Prostate gland (tissue), 2 donors: ENCODE data around the gene GSE1. TPM values are rescaled to one million over a fixed set of nuclear protein-coding genes. Genes with fewer than 3 reads are reported as not detected.

Experiments used
- DNase-seq: peaks from one replicate; pipeline ENCODE4 v3.0.0-alpha.2; 2019; ENCODE audit warnings: low spot score
- H3K27ac ChIP-seq, 2 donors: fragments of 200-600 bp; sonication (generic); 2 replicates each; pipeline ENCODE4 v1.5.1; 2017 to 2019
- H3K27me3 ChIP-seq: fragments of 200-600 bp; sonication (generic); replicated peaks from 2 replicates; pipeline ENCODE4 v1.5.1; 2019; ENCODE audit not compliant: insufficient read depth
- H3K36me3 ChIP-seq, 2 donors: fragments of 200-600 bp; sonication (generic); 1 replicate in 1 of 2; 2 replicates in 1 of 2; pipeline versions ENCODE4 v1.5.1 to v1.8.1; 2017 to 2019
- H3K4me1 ChIP-seq: fragments of 200-600 bp; sonication (generic); replicated peaks from 2 replicates; pipeline ENCODE4 v1.5.1; 2019
- H3K4me3 ChIP-seq, 2 donors: fragments of 200-600 bp; sonication (generic); 2 replicates each; pipeline ENCODE4 v1.5.1; 2017 to 2019
- H3K9me3 ChIP-seq: fragments of 200-600 bp; sonication (generic); 2 replicates; pipeline ENCODE4 v1.5.1; 2017
- CTCF ChIP-seq, 4 experiments: fragments of 200-600 bp in 2 of 4; fragments of 450-650 bp in 2 of 4; sonication (generic) in 2 of 4; IDR thresholded peaks; 1 replicate in 3 of 4; 2 replicates in 1 of 4; pipeline ENCODE4 v1.5.1; 2016 to 2019; ENCODE audit warnings: antibody characterized with exemption in 4 of 4, mild to moderate bottlenecking in 2 of 4, moderate library complexity in 2 of 4
- POLR2A ChIP-seq: fragments of 450-650 bp; IDR thresholded peaks from one replicate; pipeline ENCODE4 v1.6.1; 2016; ENCODE audit warnings: antibody characterized with exemption, mild to moderate bottlenecking
- POLR2AphosphoS5 ChIP-seq: sonication (generic); formaldehyde crosslinking; IDR thresholded peaks from one replicate; pipeline ENCODE4 v1.6.1; 2017; ENCODE audit warnings: antibody characterized with exemption
- WGBS: methylation state at CpG from one replicate; pipeline ENCODE4 v1.1.5; 2018; 5-methylcytosine and 5-hydroxymethylcytosine counted together
- intact Hi-C: fragments of 100-400 bp; cut with DNase I; formaldehyde crosslinking; loops from one replicate; pipeline ENCODE4 v1.14.2; 2022
- total RNA-seq, 2 donors: library from RNA; depleted of rRNA; stranded (reverse); fragments of >200 nt; gene quantifications; one replicate each; pipeline ENCODE4 v1.1.0, GENCODE V29; 2016

Gene GSE1
- total RNA-seq, 2 donors from 2014 or later, result 41.4 to 146 TPM

GRCh38 chr16:85565801-85566526, 47.2 kb upstream of the GSE1 start:
- 79% methylated on average over 23 of the region's 23 CpGs for WGBS
- H3K4me3 ChIP-seq, result no peak overlapping the region
- H3K27ac ChIP-seq, result no peak overlapping the region
- TF ChIP-seq POLR2AphosphoS5 (no peak), CTCF (IDR thresholded peaks at IDR 0.05) (no peak), POLR2A (no peak)
- no peaks in the 10 kb centered on the region for H3K36me3 ChIP-seq
- no peaks in the 10 kb centered on the region for H3K9me3 ChIP-seq
- intact Hi-C loops, result no loop called here
- DNase-seq, result no peak
- no peaks in the 10 kb centered on the region for H3K4me1 ChIP-seq
- no peaks in the 10 kb centered on the region for H3K27me3 ChIP-seq

GRCh38 chr16:85566561-85567100, 46.5 kb upstream of the GSE1 start:
- Histone ChIP-seq H3K4me1 (no peaks in the 10 kb centered on the region), H3K4me3 (no peak overlapping the region), H3K36me3 (no peaks in the 10 kb centered on the region), H3K9me3 (no peaks in the 10 kb centered on the region), H3K27me3 (no peaks in the 10 kb centered on the region), H3K27ac (no peak overlapping the region)
- TF ChIP-seq POLR2AphosphoS5 (no peak), CTCF (IDR thresholded peaks at IDR 0.05) (no peak), POLR2A (no peak)
- DNase-seq, result no peak
- intact Hi-C loops, result no loop called here
- WGBS, result 69% methylated on average over 19 of the region's 19 CpGs

GRCh38 chr16:85567101-85567866, 45.8 kb upstream of the GSE1 start:
- TF ChIP-seq CTCF (IDR thresholded peaks at IDR 0.05) (no peak), POLR2AphosphoS5 (no peak)
- Histone ChIP-seq H3K4me3 (no peak overlapping the region), H3K4me1 (no peaks in the 10 kb centered on the region), H3K27ac (no peak overlapping the region), H3K36me3 (no peaks in the 10 kb centered on the region), H3K9me3 (no peaks in the 10 kb centered on the region), H3K27me3 (no peaks in the 10 kb centered on the region)
- WGBS, result 78% methylated on average over 27 of the region's 27 CpGs
- DNase-seq, result no peak
- intact Hi-C loops, result no loop called here

- Histone ChIP-seq H3K27me3 (no peaks in the 10 kb centered on the region), H3K4me1 (no peaks in the 10 kb centered on the region), H3K36me3 (no peaks in the 10 kb centered on the region), H3K27ac (no peak overlapping the region), H3K9me3 (no peaks in the 10 kb centered on the region), H3K4me3 (no peak overlapping the region)
- TF ChIP-seq CTCF (IDR thresholded peaks at IDR 0.05) (no peak), POLR2AphosphoS5 (no peak), POLR2A (no peak)
- 100% methylated on average over 4 of the region's 4 CpGs for WGBS
- intact Hi-C loops, result no loop called here
- DNase-seq, result no peak
Measured at GRCh38 chr16:85567935-85568334, 45.2 kb upstream of the GSE1 start.
